ENCODE results near the gene OR51E1.

OR51E1 gene

DNA sequence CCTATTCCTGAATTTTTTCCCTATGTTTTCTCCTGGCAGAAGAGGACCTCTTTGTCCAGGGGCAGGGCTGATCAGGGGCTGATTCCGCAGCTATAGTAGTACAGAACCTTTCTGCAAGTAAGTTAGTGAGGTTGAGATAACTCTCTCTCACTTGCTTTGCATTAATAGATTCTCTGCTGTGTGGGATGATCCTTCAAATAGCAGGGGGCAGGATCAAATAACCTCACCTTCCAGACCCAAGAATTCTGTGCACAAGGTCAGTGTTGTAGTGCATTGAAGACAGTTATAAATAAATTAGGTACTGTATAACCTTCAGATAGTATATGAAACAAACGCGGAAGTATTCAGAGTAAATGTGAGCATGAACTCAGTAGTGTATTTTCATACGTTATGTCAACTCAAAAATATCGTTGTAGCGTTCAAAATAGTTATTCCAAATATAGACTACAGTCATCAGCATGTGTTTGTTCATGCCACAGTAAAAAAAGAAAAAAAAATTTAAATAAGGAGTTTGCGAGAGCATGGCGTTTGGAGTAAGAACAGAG, 61.1 kb downstream of the OR51E1 start:
- H3K4me3 ChIP-seq (ENCODE audit: low read depth, low read length): no peak overlapping the region
- TF ChIP-seq, protein P1, sequence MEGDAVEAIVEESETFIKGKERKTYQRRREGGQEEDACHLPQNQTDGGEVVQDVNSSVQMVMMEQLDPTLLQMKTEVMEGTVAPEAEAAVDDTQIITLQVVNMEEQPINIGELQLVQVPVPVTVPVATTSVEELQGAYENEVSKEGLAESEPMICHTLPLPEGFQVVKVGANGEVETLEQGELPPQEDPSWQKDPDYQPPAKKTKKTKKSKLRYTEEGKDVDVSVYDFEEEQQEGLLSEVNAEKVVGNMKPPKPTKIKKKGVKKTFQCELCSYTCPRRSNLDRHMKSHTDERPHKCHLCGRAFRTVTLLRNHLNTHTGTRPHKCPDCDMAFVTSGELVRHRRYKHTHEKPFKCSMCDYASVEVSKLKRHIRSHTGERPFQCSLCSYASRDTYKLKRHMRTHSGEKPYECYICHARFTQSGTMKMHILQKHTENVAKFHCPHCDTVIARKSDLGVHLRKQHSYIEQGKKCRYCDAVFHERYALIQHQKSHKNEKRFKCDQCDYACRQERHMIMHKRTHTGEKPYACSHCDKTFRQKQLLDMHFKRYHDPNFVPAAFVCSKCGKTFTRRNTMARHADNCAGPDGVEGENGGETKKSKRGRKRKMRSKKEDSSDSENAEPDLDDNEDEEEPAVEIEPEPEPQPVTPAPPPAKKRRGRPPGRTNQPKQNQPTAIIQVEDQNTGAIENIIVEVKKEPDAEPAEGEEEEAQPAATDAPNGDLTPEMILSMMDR (IDR thresholded peaks at IDR 0.05; ENCODE audit: low read depth, low read length, missing control alignments): no peak
- no peak for DNase-seq (ENCODE audit: low read depth)

Measured in GM12864 (cell line).